HCT116 (cell line): ENCODE data around the gene CNMD.

Experiments
- CTCF ChIP-seq, 3 experiments: fragments of 200-600 bp in 1 of 3; sonication (generic) in 1 of 3; IDR thresholded peaks in 2 of 3; conservative IDR thresholded peaks in 1 of 3; 2 replicates each; pipeline ENCODE4 v1.5.1; 2012 to 2017; ENCODE audit warnings: low read depth in 2 of 3, low read length in 2 of 3, antibody characterized with exemption in 1 of 3, borderline replicate concordance in 1 of 3, control low read depth in 1 of 3, mild to moderate bottlenecking in 1 of 3, mixed read lengths in 1 of 3, mixed run types in 1 of 3, moderate library complexity in 1 of 3; ENCODE audit not compliant: insufficient read depth in 1 of 3
- POLR2AphosphoS5 ChIP-seq: IDR thresholded peaks from 2 replicates; pipeline ENCODE4 v1.6.1; 2011; ENCODE audit warnings: mild to moderate bottlenecking, low read depth, low read length, moderate library complexity
- TCF7L2 ChIP-seq: IDR thresholded peaks from 2 replicates; pipeline ENCODE4 v1.7.0; 2011; ENCODE audit warnings: borderline replicate concordance, inconsistent platforms; ENCODE audit not compliant: insufficient read depth, insufficient read length; ENCODE audit errors: extremely low read depth
- ZFX ChIP-seq: fragments of 450-650 bp; IDR thresholded peaks from 2 replicates; pipeline ENCODE4 v1.6.1; 2017

- TF ChIP-seq POLR2AphosphoS5 (no peak), ZFX (no peak), TCF7L2 (no peak), CTCF (IDR thresholded peaks at IDR 0.05 in 2 of 3, conservative IDR thresholded peaks at IDR 0.05 in 1 of 3; ENCODE audit: borderline replicate concordance in 1 of 3, insufficient read depth in 1 of 3, low read depth in 2 of 3, low read length in 2 of 3) (no peak)
These were observed 53.2 kb downstream of the CNMD start for GRCh38 chr13:52686376-52686775.
